GM23338 (cell line): ENCODE results near the gene SYNE3. TPM values are rescaled to one million over a fixed set of nuclear protein-coding genes. Genes with fewer than 3 reads are reported as not detected.

Source experiments
- ATAC-seq: fragments of 200-7000 bp; cut with Tn5 transposase; 3 replicates; pipeline ENCODE4 v1.9.1; 2020
- DNase-seq: peaks from one replicate; pipeline ENCODE4 v3.0.0-alpha.2; 2015; ENCODE audit warnings: low spot score
- H2AFZ ChIP-seq: fragments of 200-600 bp; sonication (generic); 2 replicates; pipeline ENCODE4 v1.8.0; 2016; ENCODE audit warnings: antibody characterized with exemption, mild to moderate bottlenecking, moderate library complexity
- H3F3A ChIP-seq: fragments of 200-600 bp; sonication (generic); replicated peaks from 2 replicates; pipeline ENCODE4 v1.8.0; 2017; ENCODE audit warnings: antibody characterized with exemption, mixed run types, low read depth
- H3K27ac ChIP-seq: fragments of 200-600 bp; sonication (generic); 2 replicates; pipeline ENCODE4 v1.6.1; 2016; ENCODE audit warnings: low read depth
- H3K27me3 ChIP-seq: fragments of 200-600 bp; sonication (generic); 2 replicates; pipeline ENCODE4 v1.8.0; 2016; ENCODE audit warnings: mild to moderate bottlenecking, mixed run types, moderate library complexity; ENCODE audit not compliant: insufficient read depth
- H3K36me3 ChIP-seq: fragments of 200-600 bp; sonication (generic); 2 replicates; pipeline ENCODE4 v1.8.0; 2016; ENCODE audit warnings: mild to moderate bottlenecking; ENCODE audit not compliant: insufficient read depth
- H3K4me1 ChIP-seq: fragments of 200-600 bp; sonication (generic); 2 replicates; pipeline ENCODE4 v1.8.0; 2016; ENCODE audit warnings: mild to moderate bottlenecking, moderate library complexity; ENCODE audit not compliant: insufficient read depth
- H3K4me2 ChIP-seq: fragments of 200-600 bp; sonication (generic); 2 replicates; pipeline ENCODE4 v1.7.1; 2017; ENCODE audit warnings: mixed run types
- H3K4me3 ChIP-seq: fragments of 200-600 bp; sonication (generic); 2 replicates; pipeline ENCODE4 v1.6.1; 2016; ENCODE audit warnings: mixed run types
- H3K79me2 ChIP-seq: fragments of 200-600 bp; sonication (generic); replicated peaks from 2 replicates; pipeline ENCODE4 v1.8.0; 2017; ENCODE audit warnings: mild to moderate bottlenecking; ENCODE audit not compliant: insufficient read depth
- H3K9me2 ChIP-seq: fragments of 200-600 bp; sonication (generic); 2 replicates; pipeline ENCODE4 v1.8.0; 2017; ENCODE audit not compliant: insufficient read depth
- H4K20me1 ChIP-seq: fragments of 200-600 bp; sonication (generic); replicated peaks from 2 replicates; pipeline ENCODE4 v1.8.0; 2017; ENCODE audit warnings: mild to moderate bottlenecking; ENCODE audit not compliant: insufficient read depth
- H3K27ac Mint-ChIP-seq: 2 replicates; pipeline ENCODE4 v1.8.0; 2020; ENCODE audit warnings: inconsistent platforms, mild to moderate bottlenecking, moderate library complexity, mixed read lengths
- H3K27me3 Mint-ChIP-seq: 3 replicates; pipeline ENCODE4 v1.8.0; 2022; ENCODE audit warnings: low read depth, mild to moderate bottlenecking, moderate library complexity, mixed read lengths, inconsistent platforms; ENCODE audit not compliant: insufficient read depth, poor library complexity
- H3K36me3 Mint-ChIP-seq: 3 replicates; pipeline ENCODE4 v1.8.0; 2021; ENCODE audit warnings: low read depth, mild to moderate bottlenecking, inconsistent platforms, moderate library complexity, mixed read lengths
- H3K4me1 Mint-ChIP-seq: 3 replicates; pipeline ENCODE4 v1.8.0; 2020; ENCODE audit warnings: mild to moderate bottlenecking, inconsistent platforms, mixed read lengths
- H3K4me3 Mint-ChIP-seq: 3 replicates; pipeline ENCODE4 v1.8.0; 2021; ENCODE audit warnings: moderate library complexity, mild to moderate bottlenecking, inconsistent platforms, mixed read lengths
- H3K9me3 Mint-ChIP-seq: 3 replicates; pipeline ENCODE4 v1.8.0; 2020; ENCODE audit warnings: moderate library complexity, mild to moderate bottlenecking, inconsistent platforms, mixed read lengths
- CREB1 ChIP-seq: fragments of 250-450 bp; sonication (Bioruptor Pico); IDR thresholded peaks from 2 replicates; pipeline ENCODE4 v1.5.0; 2020; ENCODE audit warnings: low read depth, mild to moderate bottlenecking, moderate library complexity
- NANOG ChIP-seq: IDR thresholded peaks from 2 replicates; pipeline ENCODE4 v1.6.1; 2016; ENCODE audit warnings: antibody characterized with exemption, borderline replicate concordance
- REST ChIP-seq: IDR thresholded peaks from one replicate; pipeline ENCODE4 v1.6.1; 2018; ENCODE audit warnings: antibody characterized with exemption; ENCODE audit not compliant: unreplicated experiment
- STAT1 ChIP-seq: IDR thresholded peaks from one replicate; pipeline ENCODE4 v1.6.1; 2016; ENCODE audit warnings: antibody characterized with exemption; ENCODE audit not compliant: unreplicated experiment
- ZNF462 ChIP-seq: fragments of 250-450 bp; sonication (Bioruptor Pico); IDR thresholded peaks from 2 replicates; pipeline ENCODE4 v1.5.0; 2020; ENCODE audit warnings: mild to moderate bottlenecking, moderate library complexity
- polyA plus RNA-seq: library from polyadenylated mRNA; unstranded; fragments of >200 nt; fragmentation: Nextera tagmentation; extraction: Ambion mirVana; gene quantifications from 2 replicates; pipeline ENCODE4 v1.2.1, GENCODE V29; 2016
- total RNA-seq: library from RNA; depleted of rRNA; stranded (reverse); fragments of >200 nt; shearing (Covaris generic); gene quantifications from 2 replicates; pipeline ENCODE4 v1.2.3, GENCODE V29; 2014

Gene SYNE3
- total and polyA plus RNA-seq, 2 experiments from 2014 or later, result 0.02 to 0.03 TPM

- TF ChIP-seq REST, result no peak
These were observed 25.6 kb downstream of the SYNE3 start (continued) for GRCh38 chr14:95490727-95491451.

- Histone ChIP-seq H2AFZ (no peak overlapping the region), H3K4me2 (no peak overlapping the region), H3K27ac (no peak overlapping the region), H3K4me3 (no peak overlapping the region), H3K27me3 (no peaks in the 10 kb centered on the region), H3K4me1 (no peaks in the 10 kb centered on the region; the same call in 1 of the 2 replicates), H4K20me1 (no peaks in the 10 kb centered on the region), H3F3A (no peaks in the 10 kb centered on the region), H3K79me2 (no peaks in the 10 kb centered on the region), H3K36me3 (no peaks in the 10 kb centered on the region), H3K9me2 (no peaks in the 10 kb centered on the region)
- no peak for TF ChIP-seq REST
- no peak for TF ChIP-seq CREB1 (CRISPR knock-in tag)
- no peak for TF ChIP-seq NANOG
- no peak for TF ChIP-seq STAT1
- TF ChIP-seq ZNF462, result no peak
- ATAC-seq, result no peak
- H3K27me3 Mint-ChIP-seq, result peaks cover 3% of the 10 kb centered on the region
- H3K36me3 Mint-ChIP-seq, result no peaks in the 10 kb centered on the region
- no peak overlapping the region for H3K27ac Mint-ChIP-seq
- H3K4me1 Mint-ChIP-seq, result peaks cover 7% of the 10 kb centered on the region; the same call in 2 of the 3 replicates
- H3K4me3 Mint-ChIP-seq, result no peak overlapping the region
- H3K9me3 Mint-ChIP-seq, result no peaks in the 10 kb centered on the region
- no peak for DNase-seq
These were observed 26.3 kb downstream of the SYNE3 start for GRCh38 chr14:95490138-95490509.
